ENCODE results near the gene MGLL.
"Not testable (repeated sequence)": the region's sequence is repeated elsewhere in the genome, so short reads cannot be mapped to it uniquely, and the experiment has no call there.

The MGLL gene

GRCh38 chr3:127663151-127663550 is 159.2 kb downstream of the MGLL start:
- H3K4me3 ChIP-seq (ENCODE audit: low read depth, low read length) = no peak overlapping the region
- TF ChIP-seq, protein P1, sequence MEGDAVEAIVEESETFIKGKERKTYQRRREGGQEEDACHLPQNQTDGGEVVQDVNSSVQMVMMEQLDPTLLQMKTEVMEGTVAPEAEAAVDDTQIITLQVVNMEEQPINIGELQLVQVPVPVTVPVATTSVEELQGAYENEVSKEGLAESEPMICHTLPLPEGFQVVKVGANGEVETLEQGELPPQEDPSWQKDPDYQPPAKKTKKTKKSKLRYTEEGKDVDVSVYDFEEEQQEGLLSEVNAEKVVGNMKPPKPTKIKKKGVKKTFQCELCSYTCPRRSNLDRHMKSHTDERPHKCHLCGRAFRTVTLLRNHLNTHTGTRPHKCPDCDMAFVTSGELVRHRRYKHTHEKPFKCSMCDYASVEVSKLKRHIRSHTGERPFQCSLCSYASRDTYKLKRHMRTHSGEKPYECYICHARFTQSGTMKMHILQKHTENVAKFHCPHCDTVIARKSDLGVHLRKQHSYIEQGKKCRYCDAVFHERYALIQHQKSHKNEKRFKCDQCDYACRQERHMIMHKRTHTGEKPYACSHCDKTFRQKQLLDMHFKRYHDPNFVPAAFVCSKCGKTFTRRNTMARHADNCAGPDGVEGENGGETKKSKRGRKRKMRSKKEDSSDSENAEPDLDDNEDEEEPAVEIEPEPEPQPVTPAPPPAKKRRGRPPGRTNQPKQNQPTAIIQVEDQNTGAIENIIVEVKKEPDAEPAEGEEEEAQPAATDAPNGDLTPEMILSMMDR (IDR thresholded peaks at IDR 0.05; ENCODE audit: insufficient read depth, low read depth, low read length, missing control alignments) = no peak
- DNase-seq (ENCODE audit: low read depth) = no peak

GRCh38 chr3:127662001-127662469 is 160.3 kb downstream of the MGLL start:
- TF ChIP-seq, protein P1 (IDR thresholded peaks at IDR 0.05; ENCODE audit: insufficient read depth, low read depth, low read length, missing control alignments) = no peak
- no peak for DNase-seq (ENCODE audit: low read depth)

GRCh38 chr3:127661600-127661999 is 160.7 kb downstream of the MGLL start:
- H3K4me3 ChIP-seq (ENCODE audit: low read depth, low read length) = no peak overlapping the region
- TF ChIP-seq, protein P1 (IDR thresholded peaks at IDR 0.05; ENCODE audit: insufficient read depth, low read depth, low read length, missing control alignments) = no peak
- no peak for DNase-seq (ENCODE audit: low read depth)

More at GRCh38 chr3:127662001-127662469, 160.3 kb downstream of the MGLL start:
- H3K4me3 ChIP-seq (ENCODE audit: low read depth, low read length) = no peak overlapping the region

GRCh38 chr3:127660621-127661251 is 161.6 kb downstream of the MGLL start:
- no peak overlapping the region for H3K4me3 ChIP-seq (ENCODE audit: low read depth, low read length)
- TF ChIP-seq, protein P1 (IDR thresholded peaks at IDR 0.05; ENCODE audit: insufficient read depth, low read depth, low read length, missing control alignments) = no peak
- no peak for DNase-seq (ENCODE audit: low read depth)

DNA sequence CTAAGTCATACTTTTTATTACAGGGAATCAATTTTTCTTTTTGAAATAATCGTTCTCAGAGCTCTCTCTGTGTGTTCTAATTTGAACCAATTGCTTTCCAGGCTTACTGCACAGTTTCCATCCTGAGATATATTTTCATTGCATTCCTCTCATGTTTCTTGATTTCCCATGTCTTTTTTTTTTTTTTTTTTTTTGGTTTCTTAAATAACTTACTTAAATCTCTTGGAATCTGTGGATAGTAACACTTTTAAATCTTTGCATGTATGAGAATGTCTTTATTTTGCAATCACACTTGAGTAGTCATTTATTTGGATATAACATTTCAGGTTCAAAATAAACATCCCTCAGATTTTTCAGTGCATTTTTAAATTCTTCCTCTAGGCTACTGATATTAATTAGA is 164.1 kb downstream of the MGLL start:
- no peak for DNase-seq (ENCODE audit: low read depth)
- no peak overlapping the region for H3K4me3 ChIP-seq (ENCODE audit: low read depth, low read length)
- TF ChIP-seq, protein P1 (IDR thresholded peaks at IDR 0.05; ENCODE audit: insufficient read depth, low read depth, low read length, missing control alignments) = no peak

GRCh38 chr3:127656906-127657305 is 165.4 kb downstream of the MGLL start:
- TF ChIP-seq, protein P1 (IDR thresholded peaks at IDR 0.05; ENCODE audit: insufficient read depth, low read depth, low read length, missing control alignments) = no peak
- no peak overlapping the region for H3K4me3 ChIP-seq (ENCODE audit: low read depth, low read length)

DNA sequence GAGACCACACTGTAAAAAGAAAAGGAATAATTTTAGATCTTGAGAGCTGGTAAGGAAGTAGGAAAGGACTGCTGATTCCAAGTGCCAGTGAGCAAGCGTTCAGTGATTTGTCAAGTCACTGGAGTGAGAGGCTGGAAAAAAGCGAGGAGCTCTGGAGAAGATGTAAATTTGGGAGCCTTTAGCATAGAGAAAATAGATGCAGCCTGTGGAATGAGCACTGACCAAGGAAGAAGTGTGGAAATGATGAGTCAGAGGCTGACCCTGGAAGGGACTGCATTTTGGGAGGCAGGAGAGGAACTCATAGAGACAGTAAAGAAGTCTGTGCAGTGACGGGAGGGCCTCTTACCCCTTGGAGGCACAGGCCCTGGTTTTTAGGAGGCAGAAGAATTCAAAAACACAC is 166.7 kb downstream of the MGLL start:
- no peak for DNase-seq (ENCODE audit: low read depth)
- TF ChIP-seq, protein P1 (IDR thresholded peaks at IDR 0.05; ENCODE audit: insufficient read depth, low read depth, low read length, missing control alignments) = no peak
- no peak overlapping the region for H3K4me3 ChIP-seq (ENCODE audit: low read depth, low read length)

More at GRCh38 chr3:127656906-127657305, 165.4 kb downstream of the MGLL start:
- DNase-seq (ENCODE audit: low read depth) = no peak

GRCh38 chr3:127654993-127655392 is 167.3 kb downstream of the MGLL start:
- not testable (repeated sequence) for H3K4me3 ChIP-seq (ENCODE audit: low read depth, low read length); DNase-seq (ENCODE audit: low read depth)
